GM12892 (cell line): ENCODE results near the gene KDM2B.

Experiments
- DNase-seq: peaks from one replicate; pipeline ENCODE4 v3.0.0; 2011; ENCODE audit not compliant: insufficient read length
- FAIRE-seq: peaks from 2 replicates; lab custom pipeline; 2011; peaks lifted over from hg19 to GRCh38; lab: Jason Lieb, UNC
- POLR2A ChIP-seq: IDR thresholded peaks from 2 replicates; pipeline ENCODE4 v1.6.1; 2011; ENCODE audit warnings: low read depth, low read length, control low read depth
- POLR2AphosphoS5 ChIP-seq: IDR thresholded peaks from 2 replicates; pipeline ENCODE4 v1.6.1; 2011; ENCODE audit warnings: low read depth, low read length, control low read depth
- TAF1 ChIP-seq: IDR thresholded peaks from 2 replicates; pipeline ENCODE4 v1.6.1; 2011; ENCODE audit warnings: low read depth, mild to moderate bottlenecking, control low read depth, low read length, borderline replicate concordance

Gene KDM2B

DNA sequence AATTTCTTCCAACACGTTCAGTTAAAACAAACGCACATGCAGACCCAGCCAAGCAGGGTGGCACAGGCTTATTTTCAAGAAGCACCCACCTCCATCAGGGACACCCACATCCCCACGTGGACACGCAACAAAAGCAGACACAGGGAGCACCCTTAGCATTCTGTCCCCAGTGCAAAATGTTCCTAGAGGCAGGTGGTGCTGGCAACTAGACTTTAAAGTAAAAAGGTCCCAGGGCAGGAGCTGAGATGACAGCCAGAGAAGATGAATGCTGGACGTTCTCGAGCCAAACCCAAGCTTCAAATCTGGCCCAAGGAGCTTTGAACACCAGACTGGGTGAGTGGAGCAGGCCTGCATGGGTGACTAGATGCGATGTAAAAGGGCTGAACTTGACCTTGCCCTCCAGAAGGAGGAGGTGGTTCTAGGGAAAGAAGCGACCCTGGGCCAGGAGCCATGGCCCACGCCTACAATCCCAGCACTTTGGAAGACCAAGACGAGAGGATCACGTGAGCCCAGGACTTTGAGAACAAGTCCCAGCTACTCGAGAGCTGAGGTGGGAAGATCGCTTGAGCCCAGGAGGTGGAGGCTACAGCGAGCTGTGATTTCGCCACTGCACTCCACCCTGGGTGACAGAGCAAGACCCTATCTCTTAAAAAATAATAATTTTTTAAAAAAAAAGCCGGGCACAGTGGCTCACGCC is 47.3 kb downstream of the KDM2B start:
- TF ChIP-seq TAF1 (no peak), POLR2AphosphoS5 (no peak), POLR2A (no peak)
- DNase-seq (no peak), FAIRE-seq (no peak)

DNA sequence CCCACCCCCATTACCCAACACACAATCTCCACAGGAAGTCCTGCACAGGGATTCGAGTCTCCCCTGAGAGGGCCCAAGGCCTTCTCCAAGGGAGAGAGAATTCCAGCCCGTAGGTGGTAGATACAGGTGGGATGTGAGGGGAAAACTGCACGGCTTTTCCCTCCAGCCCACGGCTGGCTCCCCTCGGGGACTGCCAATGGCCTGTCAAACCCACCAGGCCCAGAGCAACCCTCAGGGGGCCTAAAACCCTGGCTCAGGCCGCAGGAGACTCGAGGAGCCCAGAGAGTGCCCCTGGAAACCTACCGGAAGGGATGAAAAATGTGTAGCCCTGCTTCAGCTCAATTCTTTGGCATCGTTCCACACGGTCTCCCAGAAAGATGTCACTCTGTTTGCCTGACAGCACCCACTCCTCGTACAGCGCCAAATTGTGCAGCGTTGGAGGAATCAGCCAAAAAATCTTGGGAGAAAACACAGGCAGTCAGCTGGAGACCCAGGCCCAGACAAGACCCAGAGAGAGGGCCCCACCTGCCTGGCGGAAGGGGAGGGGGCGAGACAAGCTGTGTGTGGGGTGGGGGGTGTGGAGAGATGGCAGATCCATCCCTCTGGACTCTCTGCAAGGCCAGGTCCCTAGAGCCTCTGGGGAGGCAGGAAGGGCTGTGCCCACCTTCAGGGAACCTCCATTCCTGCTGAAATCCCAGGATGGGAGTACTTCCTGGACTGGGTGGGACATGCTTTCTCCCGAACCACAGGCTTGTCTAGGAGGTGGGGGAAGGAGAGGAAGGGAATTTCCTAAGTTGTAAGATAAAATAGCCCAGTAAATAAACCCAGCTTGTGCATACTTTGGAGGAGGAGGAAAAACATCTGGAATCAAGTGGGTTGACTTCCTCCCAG is 48.1 kb downstream of the KDM2B start:
- FAIRE-seq = peak; percentile 67
- no peak for DNase-seq
- TF ChIP-seq POLR2AphosphoS5 (no peak), POLR2A (no peak), TAF1 (no peak)

DNA sequence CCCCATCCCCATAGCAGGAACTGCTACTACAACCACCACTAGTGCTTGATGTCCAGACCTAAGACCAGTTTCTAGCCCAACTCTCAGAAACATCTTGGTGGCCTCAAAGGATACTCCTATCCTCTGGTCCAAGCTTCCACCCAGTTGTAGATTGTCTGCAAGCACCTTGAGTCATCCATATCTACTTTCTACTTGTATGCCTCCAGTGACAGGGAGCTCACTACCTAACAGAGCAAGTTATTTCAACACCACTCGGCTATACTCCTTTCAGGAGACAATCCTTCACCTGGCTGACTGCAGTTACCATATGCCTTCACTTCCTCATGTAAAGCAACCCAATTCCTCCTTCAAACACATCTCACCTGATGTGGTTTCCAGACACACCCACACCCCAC is 49.5 kb downstream of the KDM2B start:
- TF ChIP-seq POLR2AphosphoS5 (no peak), TAF1 (no peak), POLR2A (no peak)
- DNase-seq (no peak), FAIRE-seq (peak; percentile 36)

DNA sequence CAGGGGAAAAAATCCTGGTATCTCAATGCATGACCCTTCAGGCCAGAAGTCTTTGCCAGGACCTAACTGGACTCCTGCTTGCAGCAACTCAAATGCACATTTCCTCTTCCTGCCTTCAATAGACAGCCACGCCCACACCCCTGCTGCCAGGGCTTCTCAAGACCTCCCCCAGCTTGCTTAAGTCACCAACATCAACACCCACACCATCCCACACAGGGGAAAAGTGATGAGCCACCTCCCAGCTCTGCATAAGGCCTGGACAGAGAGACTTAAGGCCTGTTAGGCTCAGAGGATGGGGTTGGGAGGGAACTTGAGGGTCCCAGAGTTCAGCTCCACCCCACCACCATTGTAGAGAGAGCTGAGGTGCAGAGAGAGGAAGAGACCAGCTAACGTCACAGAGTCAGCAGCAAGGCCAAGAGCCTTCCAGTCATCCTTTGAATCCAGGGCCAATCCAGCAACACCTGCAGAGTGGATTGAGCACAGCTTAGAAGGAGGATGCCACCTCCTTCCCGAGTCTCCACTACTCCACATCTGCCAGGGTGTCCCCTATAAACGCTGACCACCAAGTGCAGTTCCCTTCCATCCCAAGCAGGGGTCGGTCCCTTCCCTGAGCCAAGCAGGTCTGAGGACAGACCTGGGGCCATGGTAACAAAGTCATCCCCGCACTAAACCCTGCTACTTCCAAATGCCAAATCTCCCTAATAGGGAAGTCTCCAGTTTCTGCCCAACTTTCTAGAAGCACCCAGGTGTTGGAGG is 50.0 kb downstream of the KDM2B start:
- DNase-seq (peak; percentile 58), FAIRE-seq (peak; percentile 92)
- no peak for TF ChIP-seq TAF1
- TF ChIP-seq POLR2AphosphoS5 = no peak
- TF ChIP-seq POLR2A = no peak; the same call in 1 of the 2 replicates

DNA sequence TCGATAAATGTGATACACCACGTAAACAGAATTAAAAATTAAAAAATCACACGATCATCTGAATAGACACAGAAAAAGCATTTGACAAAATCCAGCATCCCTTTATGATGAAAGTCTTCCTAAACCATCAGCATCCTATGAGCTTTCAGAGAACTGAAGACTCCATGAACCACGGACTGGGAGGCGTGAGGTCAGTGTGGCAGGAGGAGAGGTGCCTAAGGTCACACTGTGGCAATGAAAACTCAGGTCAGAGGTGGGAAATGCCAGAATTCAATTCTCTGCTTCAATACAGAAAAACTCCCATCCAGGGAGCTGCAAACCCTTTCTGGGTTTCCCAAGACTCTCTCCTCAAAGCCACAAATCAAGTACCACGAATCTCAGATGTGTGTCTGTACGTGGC is 51.6 kb downstream of the KDM2B start:
- TF ChIP-seq TAF1 = no peak
- no peak for TF ChIP-seq POLR2A
- no peak for TF ChIP-seq POLR2AphosphoS5
- DNase-seq (no peak), FAIRE-seq (no peak)

DNA sequence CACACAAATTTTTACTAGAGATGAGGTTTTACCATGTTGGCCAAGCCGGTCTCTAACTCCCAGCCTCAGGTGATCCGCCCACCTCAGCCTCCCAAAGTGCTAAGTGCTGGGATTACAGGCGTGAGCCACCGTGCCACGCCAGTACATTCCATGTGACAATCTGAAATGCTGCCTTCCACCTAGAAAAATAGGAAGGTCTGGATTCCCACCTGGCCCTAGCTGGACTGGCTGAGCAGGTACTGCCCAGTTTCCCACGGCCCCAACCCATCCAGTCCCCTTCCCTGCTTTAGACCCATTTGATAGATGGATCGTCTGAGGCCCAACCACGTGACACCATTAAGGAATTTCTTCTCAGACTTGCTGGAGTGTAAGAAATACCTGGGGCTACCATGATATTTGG is 55.4 kb downstream of the KDM2B start:
- DNase-seq = no peak
- TF ChIP-seq POLR2AphosphoS5 (no peak), POLR2A (no peak), TAF1 (no peak)
- no peak for FAIRE-seq

DNA sequence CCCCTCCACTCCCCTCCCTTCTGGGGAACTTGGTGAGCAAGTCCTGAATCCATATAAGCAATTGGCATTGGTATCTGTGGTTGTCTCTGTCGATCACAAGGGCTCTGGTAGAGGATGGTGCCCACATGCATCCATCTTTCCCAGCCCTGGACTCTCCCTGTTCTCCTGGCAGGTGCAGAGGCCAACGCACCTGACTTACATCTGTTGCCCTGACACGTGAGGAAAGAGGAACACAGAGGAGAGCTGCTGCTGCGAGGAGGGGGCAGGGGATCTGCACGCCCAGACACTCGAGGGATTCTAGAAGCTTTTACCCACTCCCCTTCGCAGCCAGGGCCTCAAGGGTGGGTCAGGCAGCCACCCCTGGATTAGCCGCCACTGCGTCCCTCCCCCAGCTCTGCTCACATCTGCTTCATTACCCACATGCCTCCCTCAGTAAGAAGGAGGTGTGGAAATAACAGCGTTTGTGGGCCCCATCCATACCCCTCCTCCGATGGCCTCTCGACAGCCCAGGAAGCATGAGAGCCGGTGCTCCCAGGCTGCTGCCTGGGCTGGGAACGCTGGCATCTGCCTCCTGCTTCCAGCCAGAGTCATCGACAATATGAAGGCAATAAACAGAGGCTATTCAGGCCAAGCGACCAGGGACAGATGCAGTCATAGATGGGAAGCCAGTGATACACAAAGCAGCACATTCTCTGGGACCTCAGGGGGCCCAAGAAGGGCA is 56.5 kb downstream of the KDM2B start:
- TF ChIP-seq POLR2AphosphoS5 (no peak), TAF1 (no peak), POLR2A (no peak)
- FAIRE-seq (peak; percentile 67), DNase-seq (no peak)

DNA sequence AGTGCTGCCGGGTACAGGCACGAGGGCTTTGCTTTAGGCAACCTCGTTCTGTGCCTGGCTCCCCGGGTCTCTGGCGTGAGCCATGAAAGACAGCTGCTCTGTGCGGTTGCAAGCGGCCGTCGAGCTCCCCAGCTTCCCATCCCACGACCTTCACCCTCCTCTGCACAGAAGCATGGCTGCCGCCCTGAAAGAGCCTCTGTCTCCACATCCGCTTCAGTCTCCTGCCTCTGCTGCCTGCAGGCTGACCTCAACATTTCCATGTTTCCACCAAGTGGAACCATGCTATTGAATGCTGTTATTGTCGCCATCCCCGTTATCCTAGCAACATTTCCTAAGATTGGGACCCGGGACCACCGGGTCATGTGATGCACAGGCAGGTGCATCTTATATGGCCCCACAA is 57.1 kb downstream of the KDM2B start:
- DNase-seq (peak; percentile 61), FAIRE-seq (no peak)
- TF ChIP-seq POLR2AphosphoS5 (peak; percentile 44; the same call in 1 of the 2 replicates), TAF1 (no peak), POLR2A (no peak; the same call in 1 of the 2 replicates)

DNA sequence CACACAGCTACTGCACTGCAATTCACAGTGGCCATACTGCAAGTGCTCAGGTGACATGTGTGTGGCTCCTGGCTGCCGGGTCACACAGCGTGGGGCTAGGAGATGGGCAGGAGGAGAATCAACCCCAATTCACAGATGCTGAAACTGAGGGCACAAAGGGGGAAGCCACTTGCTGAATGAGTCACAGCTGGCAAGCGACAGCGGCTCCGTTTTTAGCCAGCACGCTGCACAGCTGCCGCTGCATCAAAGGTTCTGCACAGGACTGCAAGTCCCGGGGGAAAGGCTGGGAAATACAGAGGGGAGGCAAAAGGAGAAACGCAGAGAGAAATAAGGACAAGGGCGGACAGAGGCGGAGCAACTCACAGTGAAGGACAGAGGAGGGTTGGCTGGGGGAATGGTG is 57.9 kb downstream of the KDM2B start:
- no peak for TF ChIP-seq POLR2AphosphoS5
- no peak for TF ChIP-seq POLR2A
- no peak for TF ChIP-seq TAF1
- FAIRE-seq = peak; percentile 96
- peak; percentile 59 for DNase-seq

DNA sequence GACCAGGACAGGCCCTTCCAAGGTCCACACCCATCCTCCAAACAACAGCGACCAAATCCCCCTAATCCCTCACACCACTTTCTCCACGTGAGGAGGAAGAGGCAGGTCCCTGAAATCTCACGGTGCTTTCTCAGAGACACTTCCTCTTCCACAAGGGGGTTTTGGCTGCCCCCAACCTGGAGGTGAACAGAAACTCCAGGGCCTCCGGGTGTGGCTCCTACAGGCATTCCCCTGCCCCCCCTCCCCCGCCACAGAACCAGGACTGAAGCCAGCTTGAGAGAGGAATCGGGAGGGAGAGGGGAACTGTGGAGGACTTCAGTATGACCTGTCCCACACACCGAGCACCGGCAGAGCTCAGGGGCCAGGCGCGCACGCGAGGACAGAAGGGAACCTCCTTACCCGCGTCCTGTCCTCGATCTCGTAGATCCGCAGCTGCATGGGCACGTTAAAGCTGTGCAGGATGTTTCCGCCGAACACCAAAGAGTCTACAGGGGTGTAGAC is 60.2 kb downstream of the KDM2B start:
- TF ChIP-seq POLR2AphosphoS5 (no peak), TAF1 (no peak), POLR2A (no peak)
- peak; percentile 69 for FAIRE-seq

More for the DNA sequence above, 60.2 kb downstream of the KDM2B start:
- DNase-seq = no peak
